Fibroblast of skin of left quadriceps (primary cell): ENCODE data around the gene PLP2.
"Not testable (repeated sequence)": the region's sequence is repeated elsewhere in the genome, so short reads cannot be mapped to it uniquely, and the experiment has no call there.

Source experiments
- DNase-seq, 2 experiments: peaks; one replicate each; pipeline ENCODE4 v3.0.0-alpha.2; 2013; ENCODE audit warnings: low read depth in 2 of 2

PLP2 gene

GRCh38 chrX:49163555-49164419, 7.9 kb upstream of the PLP2 start:
- peak in 1 of 2 experiments; percentile 53 for DNase-seq

DNA sequence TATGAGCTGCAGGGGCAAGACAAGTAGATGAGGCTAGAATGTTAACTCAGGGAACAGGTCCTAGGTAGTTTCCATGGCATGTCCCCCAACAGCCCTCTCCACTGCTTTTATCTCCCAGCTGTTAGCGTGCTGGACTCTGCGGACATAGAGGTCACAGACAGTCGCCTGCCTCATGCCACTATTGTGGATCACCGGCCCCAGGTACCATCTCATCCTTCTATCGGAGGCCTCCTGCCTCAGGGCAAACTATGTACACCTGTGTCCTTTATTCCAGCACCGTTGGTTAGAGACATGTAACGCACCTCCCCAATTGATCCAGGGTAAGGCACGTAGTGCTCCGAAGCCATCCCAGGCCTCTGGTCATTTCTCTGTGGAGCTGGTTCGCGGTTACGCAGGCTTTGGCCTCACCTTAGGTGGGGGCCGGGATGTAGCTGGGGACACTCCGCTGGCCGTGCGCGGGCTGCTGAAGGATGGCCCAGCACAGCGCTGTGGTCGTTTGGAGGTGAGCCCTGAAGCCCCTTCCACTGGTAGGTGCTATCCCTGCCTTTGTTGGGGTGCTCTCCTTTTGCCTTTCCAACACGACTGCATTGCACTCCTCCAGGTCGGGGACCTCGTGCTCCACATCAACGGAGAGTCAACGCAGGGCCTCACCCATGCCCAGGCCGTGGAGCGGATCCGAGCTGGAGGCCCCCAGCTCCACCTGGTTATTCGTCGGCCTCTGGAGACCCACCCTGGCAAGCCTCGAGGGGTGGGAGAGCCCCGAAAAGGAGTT, 6.9 kb upstream of the PLP2 start:
- DNase-seq, result no peak

DNA sequence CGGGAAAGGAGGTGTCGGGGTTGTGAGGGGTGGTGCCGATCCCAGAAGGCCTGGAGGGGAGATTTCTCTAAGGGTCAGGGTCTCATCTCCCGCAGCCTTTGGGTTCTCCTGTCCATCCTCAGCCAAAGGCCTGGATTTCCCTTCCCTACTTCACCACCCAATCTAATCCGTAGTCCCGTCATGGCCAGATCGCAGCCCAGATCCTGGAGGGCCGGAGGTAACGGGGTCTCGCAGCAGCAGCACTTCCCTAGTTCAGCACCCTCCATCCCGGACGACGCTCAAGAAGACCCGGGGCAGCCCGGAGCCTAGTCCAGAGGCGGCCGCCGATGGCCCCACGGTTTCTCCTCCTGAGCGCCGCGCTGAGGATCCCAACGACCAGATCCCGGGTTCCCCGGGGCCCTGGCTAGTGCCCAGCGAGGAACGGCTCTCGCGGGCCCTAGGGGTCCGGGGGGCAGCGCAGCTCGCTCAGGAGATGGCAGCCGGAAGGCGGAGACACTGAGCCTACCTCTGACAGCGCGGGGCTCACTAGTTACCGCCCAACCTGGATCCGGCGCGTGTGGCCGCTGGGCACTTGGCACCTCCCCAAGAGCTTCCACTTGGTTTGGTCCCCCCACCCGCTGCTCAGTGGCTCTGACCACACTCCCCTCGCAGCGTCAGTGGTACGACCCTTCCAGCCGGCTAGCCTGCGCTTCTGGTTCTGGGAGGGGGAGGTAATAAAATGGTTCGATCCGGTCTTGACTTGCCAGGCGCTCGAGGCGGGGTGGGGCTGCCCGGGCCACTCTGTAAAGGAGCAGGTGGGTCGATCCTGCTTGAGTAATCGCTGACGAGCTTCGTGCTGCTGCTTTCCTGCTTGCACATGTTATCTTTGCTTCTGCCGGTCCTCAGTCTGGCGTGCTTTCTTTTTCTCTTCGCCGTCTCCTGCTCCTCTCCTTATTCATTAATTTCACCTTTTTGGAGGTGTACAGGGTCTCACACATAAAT, 5.5 kb upstream of the PLP2 start:
- no peak for DNase-seq

GRCh38 chrX:49166914-49167739, 4.6 kb upstream of the PLP2 start:
- DNase-seq, result no peak

DNA sequence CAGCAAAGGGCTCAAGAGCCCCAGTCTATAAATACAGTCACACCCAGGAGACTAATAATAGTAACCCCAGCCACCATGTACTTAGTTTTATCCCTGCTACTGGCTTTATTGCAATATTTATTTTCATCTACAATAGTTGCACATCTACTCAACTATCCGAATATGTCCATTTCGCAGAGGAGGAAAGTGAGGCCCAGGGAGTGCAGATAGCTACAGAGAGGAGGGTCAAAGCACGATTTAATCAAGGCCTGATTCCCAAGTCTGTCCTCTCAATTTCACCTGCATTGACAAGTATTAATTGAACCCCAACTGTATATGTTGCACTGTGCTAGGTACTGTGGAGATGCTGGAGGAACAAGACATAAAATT, 4.0 kb upstream of the PLP2 start:
- no peak for DNase-seq

DNA sequence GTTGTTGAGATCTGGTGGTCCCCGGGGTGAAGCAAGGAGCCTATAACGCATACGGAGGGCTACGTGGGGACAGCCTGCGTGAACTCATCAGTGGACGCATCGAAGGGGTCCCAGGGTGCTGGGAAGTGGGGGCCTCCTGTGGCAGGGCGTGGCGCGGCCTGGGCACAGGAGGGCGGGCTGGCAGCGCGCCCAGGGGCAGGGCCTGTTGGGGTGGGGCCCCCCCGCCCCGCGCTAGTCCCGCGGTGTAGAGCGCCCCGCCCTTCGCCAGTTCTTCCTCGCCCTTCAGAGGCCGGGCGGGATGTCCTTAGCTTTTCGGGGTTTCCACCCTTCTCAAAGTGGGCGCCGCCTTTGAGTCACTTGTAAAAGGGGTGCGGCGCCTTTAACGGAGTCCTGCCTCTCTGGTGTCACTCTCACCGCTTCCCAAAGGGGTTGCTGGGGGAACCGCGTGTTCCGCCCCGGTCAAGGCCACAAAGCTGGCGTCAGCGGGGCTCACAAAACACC, 632 bp downstream of the PLP2 start:
- DNase-seq, result no peak

DNA sequence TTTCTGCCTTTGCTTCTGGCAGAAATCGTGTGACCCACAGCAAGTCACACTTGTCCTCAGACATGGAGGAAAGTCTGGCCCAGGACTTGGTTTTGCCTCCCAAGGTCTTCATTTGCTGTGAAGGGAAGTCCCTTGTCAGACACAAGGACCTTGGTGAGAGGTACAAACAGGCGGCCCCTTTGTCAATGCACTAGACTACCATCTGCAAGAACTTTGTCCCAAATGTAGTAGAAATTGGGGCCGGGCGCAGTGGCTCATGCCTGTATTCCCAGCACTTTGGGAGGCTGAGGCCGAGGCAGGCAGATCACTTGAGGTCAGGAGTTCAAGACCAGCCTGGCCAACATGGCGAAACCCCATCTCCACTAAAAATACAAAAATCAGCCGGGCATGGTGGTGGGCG, 1.8 kb downstream of the PLP2 start:
- DNase-seq, result not testable (repeated sequence)

DNA sequence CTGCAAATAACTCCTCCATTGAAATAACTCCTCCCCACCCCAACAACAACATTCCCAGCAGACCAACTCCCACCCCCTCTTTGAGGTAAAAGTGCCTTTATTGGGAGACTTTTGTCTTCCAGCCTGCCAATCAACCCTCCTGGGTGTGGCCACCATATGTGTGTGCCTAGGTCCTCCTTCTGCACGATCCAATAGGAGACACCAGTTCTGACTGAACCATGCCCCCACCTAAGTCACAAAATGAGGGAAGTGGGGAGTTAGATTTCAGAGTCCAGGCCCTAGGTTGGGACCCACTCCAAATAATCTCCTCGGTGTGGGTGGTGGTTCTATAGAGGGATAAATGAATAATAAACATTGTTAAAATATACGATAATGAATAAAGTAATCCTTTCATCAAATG, 3.0 kb downstream of the PLP2 start:
- no peak for DNase-seq

DNA sequence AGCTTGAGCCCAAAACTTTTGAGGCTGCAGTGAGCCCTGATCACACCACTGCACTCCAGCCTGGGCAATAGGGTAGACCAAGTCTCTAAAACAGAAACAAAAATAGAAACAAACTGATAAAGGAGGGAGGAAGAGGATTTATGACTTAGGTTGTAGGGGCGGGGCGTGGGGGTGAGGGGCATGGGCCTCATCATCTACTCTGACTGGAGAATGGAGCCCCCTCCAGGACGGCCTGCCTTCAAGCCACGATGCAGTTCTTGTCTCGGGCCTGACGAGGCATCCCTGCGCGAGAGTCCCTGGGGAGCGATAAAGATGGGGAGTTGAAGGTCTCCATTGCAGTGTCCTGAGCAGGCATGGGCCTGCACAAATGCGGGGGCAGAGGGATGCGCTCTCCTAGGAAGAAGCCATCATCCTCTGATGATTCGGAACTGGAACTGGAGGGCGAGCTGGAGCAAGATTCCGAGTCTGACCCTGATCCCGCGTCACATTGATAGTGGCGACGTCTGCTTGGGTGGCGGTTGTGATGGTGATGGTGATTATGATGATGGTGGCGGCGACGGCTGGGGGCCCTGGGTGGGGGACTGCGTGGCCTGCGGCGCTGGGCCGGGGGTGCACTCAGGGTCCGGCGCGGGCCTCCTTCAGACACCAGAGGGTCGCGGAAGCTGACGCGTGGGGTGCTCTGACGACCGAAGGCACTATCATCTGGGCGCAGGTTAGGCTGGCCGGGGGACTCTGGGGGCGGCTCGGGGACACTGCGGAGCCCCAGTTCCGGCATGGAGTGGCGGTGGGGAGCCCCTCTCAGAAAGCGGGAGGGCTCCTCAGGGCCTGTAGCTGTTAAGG, 4.0 kb downstream of the PLP2 start:
- no peak for DNase-seq

GRCh38 chrX:49176421-49177326, 5.0 kb downstream of the PLP2 start:
- no peak for DNase-seq

DNA sequence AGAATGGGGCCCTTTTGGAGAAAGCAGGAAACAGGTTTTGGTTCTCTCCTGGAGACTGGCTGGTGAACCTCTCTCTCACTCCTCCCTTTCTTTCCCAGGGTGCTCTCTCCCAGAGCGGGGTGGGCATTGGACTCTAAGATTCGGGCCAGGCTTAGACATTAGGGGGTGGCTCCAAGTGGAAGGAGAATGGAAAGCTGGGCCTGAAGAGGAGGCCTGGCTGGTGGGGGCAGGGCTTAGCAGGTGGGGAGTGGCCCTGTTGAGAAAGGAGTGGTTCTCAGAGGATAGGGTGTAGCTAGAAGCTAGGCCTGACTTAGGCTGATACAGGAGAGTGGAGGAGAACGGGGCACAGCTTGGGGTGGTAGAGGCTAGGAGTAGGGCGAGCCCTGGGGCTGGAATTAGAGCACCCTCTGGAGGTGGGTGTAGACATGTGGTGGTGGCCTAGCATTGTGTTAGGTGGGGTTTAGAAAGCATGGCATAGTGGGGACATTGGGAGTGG, 5.7 kb downstream of the PLP2 start:
- DNase-seq, result no peak

GRCh38 chrX:49177873-49178480, 6.3 kb downstream of the PLP2 start:
- no peak for DNase-seq

DNA sequence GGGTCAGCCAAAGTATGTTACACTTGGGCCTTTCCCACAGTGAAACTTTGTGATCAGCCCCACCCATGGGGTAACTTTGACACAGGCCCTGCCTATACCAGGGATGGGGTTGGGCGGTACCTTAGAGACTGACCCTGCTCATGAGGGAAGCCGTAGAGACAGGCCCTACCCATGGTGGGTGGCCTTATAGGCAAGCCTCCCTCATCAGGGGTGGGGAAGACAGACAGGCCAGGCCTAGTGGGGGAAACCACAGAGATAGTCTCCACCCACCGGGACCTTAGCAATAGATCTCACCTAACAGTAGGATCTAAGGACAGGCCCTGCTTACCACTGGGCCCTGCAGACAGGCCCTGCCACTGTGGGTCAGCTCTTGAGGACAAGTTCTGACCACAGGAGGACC, 6.8 kb downstream of the PLP2 start:
- DNase-seq, result no peak

DNA sequence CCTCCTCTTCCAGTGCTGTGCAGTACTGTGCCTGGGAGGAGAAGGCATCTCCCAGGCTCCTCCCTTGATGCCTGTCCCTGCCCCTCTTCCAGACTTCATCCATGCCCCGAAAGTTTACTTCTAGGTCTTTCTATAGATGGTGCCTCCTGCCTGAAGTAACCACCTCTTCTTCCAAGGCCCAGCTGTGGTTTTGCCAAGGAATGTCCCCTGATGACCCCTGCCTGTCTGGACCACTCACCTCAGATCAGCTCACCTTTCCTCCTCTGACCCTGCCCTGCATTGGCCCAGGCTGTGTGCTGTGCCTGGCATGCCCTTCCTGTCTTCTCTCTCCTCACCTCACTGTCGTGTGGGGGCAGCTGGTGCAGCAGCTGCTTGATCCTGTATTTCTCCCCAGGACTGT, 7.7 kb downstream of the PLP2 start:
- no peak for DNase-seq

- DNase-seq, result no peak
Observed at GRCh38 chrX:49183701-49184281, 12.1 kb downstream of the PLP2 start.

- DNase-seq, result peak; percentile 73 to 76
Observed at GRCh38 chrX:49184294-49185281, 12.9 kb downstream of the PLP2 start.
